Transverse colon (tissue), 4 donors: ENCODE results near the gene DPM2.

Source experiments
- CTCF ChIP-seq, 5 experiments: fragments of 200-600 bp in 3 of 5; fragments of 450-650 bp in 2 of 5; sonication (generic) in 3 of 5; IDR thresholded peaks; 1 replicate in 2 of 5; 2 replicates in 3 of 5; pipeline ENCODE4 v1.5.1; 2016 to 2017; ENCODE audit warnings: antibody characterized with exemption in 5 of 5, inconsistent platforms in 3 of 5, mild to moderate bottlenecking in 2 of 5, moderate library complexity in 1 of 5
- EP300 ChIP-seq: sonication (generic); formaldehyde crosslinking; IDR thresholded peaks from one replicate; pipeline ENCODE4 v1.6.1; 2017; ENCODE audit warnings: antibody characterized with exemption, low read depth
- POLR2A ChIP-seq: fragments of 450-650 bp; IDR thresholded peaks from one replicate; pipeline ENCODE4 v1.6.1; 2016; ENCODE audit warnings: antibody characterized with exemption, mild to moderate bottlenecking, moderate library complexity
- POLR2AphosphoS5 ChIP-seq, 3 donors: sonication (generic); formaldehyde crosslinking; IDR thresholded peaks; one replicate each; pipeline ENCODE4 v1.6.1; 2016; ENCODE audit warnings: antibody characterized with exemption in 3 of 3

- TF ChIP-seq CTCF (IDR thresholded peaks at IDR 0.05) (no peak), POLR2A (no peak), POLR2AphosphoS5 (IDR thresholded peaks at IDR 0.05) (no peak), EP300 (no peak)
Observed at GRCh38 chr9:127971357-127972235, 33.9 kb upstream of the DPM2 start.
